Measurements from ENCODE around the gene METTL15. TPM values are rescaled to one million over a fixed set of nuclear protein-coding genes. Genes with fewer than 3 reads are reported as not detected.
"Not testable (repeated sequence)": the region's sequence is repeated elsewhere in the genome, so short reads cannot be mapped to it uniquely, and the experiment has no call there.

The METTL15 gene
- total RNA-seq, 1 experiment from 2014 or later = 31.3 TPM

DNA sequence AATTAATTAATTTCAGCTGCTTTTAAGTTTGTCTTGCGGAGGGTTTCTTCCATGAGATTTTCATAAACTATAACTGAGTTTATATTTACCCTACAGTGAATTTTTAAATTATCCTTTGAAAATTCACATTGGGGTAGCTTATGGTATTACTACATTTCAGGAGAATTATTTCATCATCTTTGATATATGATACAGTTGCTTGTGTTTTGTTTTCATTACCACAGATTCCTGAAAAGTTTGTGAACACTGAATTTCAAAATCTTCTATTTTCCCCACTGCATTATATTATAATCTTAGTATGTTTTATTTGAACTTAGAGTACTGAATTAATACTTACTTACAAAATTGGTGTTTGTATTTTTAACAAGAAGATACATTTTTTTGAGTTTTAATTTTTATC lies 24.4 kb downstream of the METTL15 start:
- no peak for DNase-seq (ENCODE audit: low spot score)
- POLR2A ChIA-PET (ENCODE audit: low non-redundant PET) = no interaction called here

GRCh38 chr11:28133146-28133545 lies 25.0 kb downstream of the METTL15 start:
- Histone ChIP-seq H3K27me3 (replicated peaks; ENCODE audit: insufficient read depth, low read depth, low read length, poor library complexity) (no peaks in the 10 kb centered on the region), H3K36me3 (ENCODE audit: insufficient read depth, low read length, poor library complexity, severe bottlenecking) (no peaks in the 10 kb centered on the region), H3K4me1 (ENCODE audit: insufficient read depth, low read length, poor library complexity, severe bottlenecking) (no peaks in the 10 kb centered on the region), H3K9me3 (ENCODE audit: low read depth, low read length, poor library complexity, severe bottlenecking) (peaks cover 22% of the 10 kb centered on the region), H3K27ac (ENCODE audit: low read depth, low read length, poor library complexity, severe bottlenecking) (no peak overlapping the region), H3K4me3 (ENCODE audit: low read depth, low read length, poor library complexity, severe bottlenecking) (no peak overlapping the region)
- no peak for DNase-seq (ENCODE audit: low spot score)
- TF ChIP-seq CTCF (conservative IDR thresholded peaks at IDR 0.05; ENCODE audit: low read depth, low read length) = no peak
- TF ChIP-seq EZH2 (IDR thresholded peaks at IDR 0.05; ENCODE audit: borderline replicate concordance, low read depth, low read length, poor library complexity, severe bottlenecking) = no peak
- intact Hi-C loops (cut with micrococcal nuclease; ENCODE audit: unreplicated experiment) = no loop called here
- ChIA-PET CTCF (no interaction called here), POLR2A (ENCODE audit: low non-redundant PET) (no interaction called here)
- no TSS peak for BruUV-seq (replicated peaks)

More for the DNA sequence above, 24.4 kb downstream of the METTL15 start:
- Histone ChIP-seq H3K27me3 (replicated peaks; ENCODE audit: insufficient read depth, low read depth, low read length, poor library complexity) (no peaks in the 10 kb centered on the region), H3K4me3 (ENCODE audit: low read depth, low read length, poor library complexity, severe bottlenecking) (no peak overlapping the region), H3K36me3 (ENCODE audit: insufficient read depth, low read length, poor library complexity, severe bottlenecking) (no peaks in the 10 kb centered on the region), H3K9me3 (ENCODE audit: low read depth, low read length, poor library complexity, severe bottlenecking) (peaks cover 16% of the 10 kb centered on the region), H3K27ac (ENCODE audit: low read depth, low read length, poor library complexity, severe bottlenecking) (no peak overlapping the region), H3K4me1 (ENCODE audit: insufficient read depth, low read length, poor library complexity, severe bottlenecking) (no peaks in the 10 kb centered on the region)
- no peak for TF ChIP-seq CTCF (conservative IDR thresholded peaks at IDR 0.05; ENCODE audit: low read depth, low read length)
- TF ChIP-seq EZH2 (IDR thresholded peaks at IDR 0.05; ENCODE audit: borderline replicate concordance, low read depth, low read length, poor library complexity, severe bottlenecking) = no peak
- intact Hi-C loops (cut with micrococcal nuclease; ENCODE audit: unreplicated experiment) = no loop called here
- CTCF ChIA-PET = no interaction called here
- no TSS peak for BruUV-seq (replicated peaks)

DNA sequence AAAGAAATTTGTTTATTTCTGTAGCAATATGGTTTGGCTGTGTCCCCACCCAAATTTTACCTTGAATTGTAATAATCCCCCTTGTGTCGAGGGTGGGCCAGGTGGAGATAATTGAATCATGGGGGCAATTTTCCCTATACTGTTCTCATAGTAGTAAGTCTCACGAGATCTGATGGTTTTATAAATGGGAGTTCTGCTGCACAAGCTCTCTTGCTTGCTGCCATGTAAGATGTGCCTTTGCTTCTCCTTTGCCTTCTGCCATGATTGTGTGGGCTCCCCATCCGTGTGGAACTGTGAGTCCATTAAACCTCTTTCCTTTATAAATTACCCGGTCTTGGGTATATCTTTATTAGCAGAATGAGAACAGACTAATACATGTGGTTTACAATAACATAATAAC lies 28.0 kb downstream of the METTL15 start:
- BruUV-seq (replicated peaks); DNase-seq (ENCODE audit: low spot score); H3K4me1 ChIP-seq (ENCODE audit: insufficient read depth, low read length, poor library complexity, severe bottlenecking); H3K27me3 ChIP-seq (replicated peaks; ENCODE audit: insufficient read depth, low read depth, low read length, poor library complexity); POLR2A ChIA-PET (ENCODE audit: low non-redundant PET); H3K27ac ChIP-seq (ENCODE audit: low read depth, low read length, poor library complexity, severe bottlenecking); H3K4me3 ChIP-seq (ENCODE audit: low read depth, low read length, poor library complexity, severe bottlenecking); intact Hi-C loops (cut with micrococcal nuclease; ENCODE audit: unreplicated experiment); CTCF ChIA-PET; H3K36me3 ChIP-seq (ENCODE audit: insufficient read depth, low read length, poor library complexity, severe bottlenecking): not testable (repeated sequence)
- peaks cover 50% of the 10 kb centered on the region for H3K9me3 ChIP-seq (ENCODE audit: low read depth, low read length, poor library complexity, severe bottlenecking)

DNA sequence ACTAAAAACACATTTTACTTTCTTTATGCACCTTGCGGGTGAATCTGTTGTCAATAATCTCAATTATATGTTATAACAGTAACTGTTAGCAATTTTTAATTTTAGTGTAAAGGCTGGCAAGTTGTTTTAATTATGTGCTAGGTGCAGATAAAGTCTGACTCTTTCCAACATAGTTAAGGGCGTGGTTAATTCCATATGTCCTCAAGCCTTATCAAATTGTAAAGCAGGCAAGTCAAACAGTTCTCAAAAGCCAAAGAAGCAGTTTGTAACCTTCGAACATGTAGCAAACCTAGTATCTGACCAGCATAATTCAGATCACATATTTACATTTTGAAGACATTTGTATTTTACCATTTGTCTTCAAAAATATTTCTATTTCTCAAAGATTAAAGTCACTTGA lies 29.2 kb downstream of the METTL15 start:
- peaks cover 1% of the 10 kb centered on the region for H3K4me1 ChIP-seq (ENCODE audit: insufficient read depth, low read length, poor library complexity, severe bottlenecking)
- peaks cover 50% of the 10 kb centered on the region for H3K9me3 ChIP-seq (ENCODE audit: low read depth, low read length, poor library complexity, severe bottlenecking)
- ChIA-PET POLR2A (ENCODE audit: low non-redundant PET) (interaction anchor here (0.7 kb wide), 1 partner anchor 991 kb away, joined by 3 read pairs; no protein-coding TSS in a partner anchor), CTCF (no interaction called here)
- intact Hi-C loops (cut with micrococcal nuclease; ENCODE audit: unreplicated experiment) = no loop called here
- TF ChIP-seq CTCF (conservative IDR thresholded peaks at IDR 0.05; ENCODE audit: low read depth, low read length) = no peak
- TF ChIP-seq EZH2 (IDR thresholded peaks at IDR 0.05; ENCODE audit: borderline replicate concordance, low read depth, low read length, poor library complexity, severe bottlenecking) = no peak
- no TSS peak for BruUV-seq (replicated peaks)
- H3K4me3 ChIP-seq (ENCODE audit: low read depth, low read length, poor library complexity, severe bottlenecking) = no peak overlapping the region
- no peak overlapping the region for H3K27ac ChIP-seq (ENCODE audit: low read depth, low read length, poor library complexity, severe bottlenecking)
- H3K36me3 ChIP-seq (ENCODE audit: insufficient read depth, low read length, poor library complexity, severe bottlenecking) = no peaks in the 10 kb centered on the region
- no peak for DNase-seq (ENCODE audit: low spot score)
- H3K27me3 ChIP-seq (replicated peaks; ENCODE audit: insufficient read depth, low read depth, low read length, poor library complexity) = no peaks in the 10 kb centered on the region
